Suppressor macrophage treated with lipopolysaccharide for 1 hour (primary cell): ENCODE results near the gene UBTF.
A peak's percentile ranks its signal among the peaks of the same experiment; 100 is the strongest.
"Not testable (repeated sequence)": the region's sequence is repeated elsewhere in the genome, so short reads cannot be mapped to it uniquely, and the experiment has no call there.

ENCODE experiments used
- DNase-seq, 3 donors: peaks; one replicate each; pipeline ENCODE4 v3.0.0-alpha.2; 2020 to 2022

Gene UBTF

GRCh38 chr17:44241106-44241624 is 21.7 kb upstream of the UBTF start:
- DNase-seq, result peak; percentile 67 to 75 (median 72)

- DNase-seq, result not testable (repeated sequence)
Measured at GRCh38 chr17:44237886-44238285, 18.4 kb upstream of the UBTF start.

- no peak for DNase-seq
Measured at GRCh38 chr17:44236444-44236991, 17.0 kb upstream of the UBTF start.

DNA sequence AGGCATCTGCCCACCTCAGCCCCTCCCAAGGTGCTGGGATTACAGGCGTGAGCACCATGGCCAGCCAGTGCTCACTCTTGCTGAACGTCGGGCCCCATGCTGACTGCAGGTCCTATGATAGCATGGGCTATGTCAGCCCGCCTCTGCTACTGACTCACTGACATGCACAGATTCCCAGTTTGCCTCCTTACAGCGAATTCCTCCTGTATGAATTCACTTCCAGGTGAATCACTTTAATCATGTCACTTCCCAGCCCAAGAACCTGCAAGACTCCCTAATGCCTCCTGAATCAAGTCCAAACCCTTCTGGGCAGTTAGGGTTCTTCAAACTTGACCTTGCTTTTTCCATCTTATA is 16.1 kb upstream of the UBTF start:
- no peak for DNase-seq

DNA sequence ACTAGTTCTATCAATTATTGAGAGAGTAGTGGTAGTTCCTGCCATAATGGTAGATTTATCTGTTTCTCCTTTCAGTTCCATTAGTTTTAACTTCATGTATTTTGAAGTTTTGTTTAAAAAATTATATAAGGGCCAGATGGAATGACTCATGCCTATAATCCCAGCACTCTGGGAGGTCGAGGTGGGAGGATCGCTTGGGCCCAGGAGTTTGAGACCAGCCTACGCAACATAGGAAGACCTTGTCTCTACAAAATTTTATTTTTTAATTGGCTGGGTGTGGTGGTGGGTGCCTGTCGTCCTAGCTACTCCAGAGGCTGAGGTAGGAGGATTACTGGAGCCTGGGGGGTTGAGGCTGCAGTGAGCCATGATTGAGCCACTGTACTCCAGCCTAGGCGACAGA is 14.1 kb upstream of the UBTF start:
- DNase-seq, result no peak

DNA sequence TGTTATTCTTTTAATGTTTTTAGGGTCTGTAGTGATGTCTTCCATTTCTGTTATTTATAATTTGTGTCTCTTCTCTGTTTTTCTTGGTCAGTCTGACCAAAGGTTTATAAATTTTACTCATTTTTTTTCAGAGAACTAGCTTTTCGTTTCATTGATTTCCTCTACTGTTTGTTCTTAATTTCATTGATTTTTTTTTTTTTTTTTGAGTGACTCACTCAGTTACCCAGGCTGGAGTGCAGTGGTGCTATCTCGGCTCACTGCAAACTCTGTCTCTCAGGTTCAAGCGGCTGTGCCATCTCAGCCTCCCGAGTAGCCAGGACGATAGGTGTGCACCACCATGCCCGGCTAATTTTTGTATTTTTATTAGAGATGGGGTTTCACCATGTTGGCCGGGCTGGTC is 12.6 kb upstream of the UBTF start:
- DNase-seq, result no peak

DNA sequence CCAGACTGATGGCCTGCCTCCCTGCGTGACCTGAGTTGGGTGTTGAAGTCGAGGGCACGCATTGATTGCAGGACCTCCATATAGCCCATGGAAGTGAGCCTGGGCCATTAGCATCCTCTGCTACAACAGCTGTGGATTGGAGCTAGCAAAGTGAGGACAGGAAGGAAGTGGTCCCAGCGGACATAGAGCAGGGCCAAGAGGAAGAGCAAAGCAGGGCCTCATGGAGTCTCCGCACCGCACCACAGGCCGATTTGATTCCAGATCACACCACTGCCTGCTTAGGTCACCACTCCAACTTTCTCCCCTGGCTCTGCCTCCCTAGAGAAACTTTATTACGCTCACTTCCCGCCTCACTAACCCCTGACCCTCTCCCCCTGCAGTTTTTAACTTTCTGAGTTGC is 10.7 kb upstream of the UBTF start:
- no peak for DNase-seq

- no peak for DNase-seq
Measured at GRCh38 chr17:44229090-44229489, 9.6 kb upstream of the UBTF start.

GRCh38 chr17:44223541-44224071 is 4.1 kb upstream of the UBTF start:
- no peak for DNase-seq

GRCh38 chr17:44222112-44222869 is 2.8 kb upstream of the UBTF start:
- peak; percentile 49 to 71 (median 53) for DNase-seq

- DNase-seq, result no peak
Measured at GRCh38 chr17:44221862-44222111, 2.3 kb upstream of the UBTF start.

DNA sequence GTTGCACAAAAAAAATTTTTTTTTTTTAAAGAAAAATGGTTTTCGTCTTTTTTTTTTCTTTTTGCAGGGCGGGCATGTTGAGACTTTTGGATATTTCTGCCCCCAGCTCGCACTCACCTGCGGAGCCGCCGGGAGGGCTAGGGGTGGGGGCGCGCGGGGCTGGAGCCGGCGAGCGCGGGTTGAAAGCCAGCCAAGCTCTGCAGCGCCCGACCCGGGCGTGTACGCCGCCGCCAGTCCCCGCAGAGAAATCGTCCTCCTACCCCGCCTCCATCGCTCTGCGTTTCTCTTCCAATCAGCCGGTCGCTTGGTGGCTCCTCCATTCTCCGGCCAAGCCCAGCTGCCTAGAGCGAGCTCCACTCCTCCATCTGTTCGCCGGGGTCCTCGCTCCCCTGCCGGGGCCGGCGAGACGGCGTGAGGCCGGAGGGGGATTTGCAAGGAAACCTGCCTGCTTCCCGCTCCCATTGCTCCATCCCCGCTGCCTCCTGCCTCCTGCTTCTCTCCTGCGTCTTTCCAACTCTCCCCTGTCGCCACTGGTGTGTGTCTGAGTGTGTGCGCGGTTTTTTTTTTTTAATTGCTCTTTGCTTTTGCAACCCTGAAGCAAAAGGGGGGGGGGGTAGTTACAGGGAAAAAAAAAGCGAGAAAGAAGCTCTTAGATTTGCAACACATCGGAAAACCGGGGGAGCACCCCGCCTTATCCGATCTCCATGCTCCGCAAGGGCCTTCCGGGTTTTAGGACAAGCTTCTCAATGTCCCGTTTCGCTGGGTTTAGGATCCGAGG is 1.8 kb upstream of the UBTF start:
- peak; percentile 69 to 79 (median 73) for DNase-seq

GRCh38 chr17:44220213-44221083 is 973 bp upstream of the UBTF start:
- DNase-seq, result peak; percentile 49 to 84 (median 65)

DNA sequence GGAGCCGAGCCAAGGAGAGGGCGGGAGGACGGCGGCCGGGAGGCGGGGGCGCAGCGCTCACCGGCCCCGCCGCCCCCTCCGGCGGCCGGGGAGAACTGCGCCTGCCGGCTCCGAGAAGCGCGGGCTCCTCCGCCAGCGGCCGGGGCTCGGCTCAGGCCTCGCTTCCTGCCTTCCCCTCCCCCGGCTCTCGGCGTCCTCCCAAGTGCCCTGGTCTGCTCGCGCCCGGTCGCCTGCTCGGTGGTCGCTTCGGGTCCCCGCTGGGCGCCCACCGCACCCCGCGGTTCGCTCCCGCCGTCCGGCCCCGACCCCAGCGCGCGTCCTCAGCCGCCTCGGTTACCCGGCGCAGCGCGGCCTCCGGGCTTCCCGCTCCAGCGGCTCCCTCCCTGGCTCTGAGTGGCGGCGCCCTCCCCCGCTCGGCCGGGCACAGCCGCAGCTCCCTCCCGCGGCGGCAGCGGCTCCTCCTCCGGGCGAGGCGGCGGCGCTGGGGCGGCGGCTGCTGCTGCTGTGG is 313 bp downstream of the UBTF start:
- peak; percentile 83 to 94 (median 89) for DNase-seq

DNA sequence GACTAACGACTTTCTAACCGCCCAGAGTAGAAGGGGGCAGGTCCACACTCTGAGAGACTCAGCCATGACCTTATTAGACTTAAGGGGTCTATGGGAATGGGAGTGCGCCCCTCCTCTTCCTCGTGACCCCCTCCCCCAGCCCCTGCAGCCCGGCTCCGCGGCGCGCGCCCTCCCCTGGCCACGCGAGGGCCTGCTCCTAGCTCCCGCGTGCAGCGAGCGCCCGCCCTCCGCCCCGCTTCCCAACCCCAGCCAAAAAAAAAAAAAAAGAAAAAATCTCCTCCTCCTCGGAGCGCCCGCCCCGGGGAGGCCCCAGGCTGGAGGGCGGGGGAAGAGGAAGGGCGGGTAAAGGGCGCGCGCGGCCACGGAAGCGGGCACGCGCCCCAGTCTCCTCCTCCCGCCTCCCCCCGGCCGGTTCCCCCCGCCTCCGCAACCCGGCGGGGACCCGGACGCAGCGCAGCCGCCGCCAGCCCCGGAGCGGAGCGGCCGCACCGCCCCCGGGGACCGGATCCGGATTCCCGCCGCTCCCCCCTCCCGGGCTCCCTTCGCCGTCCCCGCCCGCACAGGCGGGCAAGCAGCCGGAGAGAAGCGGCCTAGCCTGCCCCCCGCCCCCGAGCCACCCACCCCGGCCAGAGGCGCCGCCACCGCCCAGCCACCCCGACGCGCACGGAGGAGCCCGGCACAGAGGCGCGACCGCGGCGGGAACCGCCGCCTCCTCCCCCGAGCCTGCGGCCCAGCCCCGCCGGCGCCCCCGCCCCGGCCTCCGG is 949 bp downstream of the UBTF start:
- peak; percentile 93 to 98 (median 97) for DNase-seq

DNA sequence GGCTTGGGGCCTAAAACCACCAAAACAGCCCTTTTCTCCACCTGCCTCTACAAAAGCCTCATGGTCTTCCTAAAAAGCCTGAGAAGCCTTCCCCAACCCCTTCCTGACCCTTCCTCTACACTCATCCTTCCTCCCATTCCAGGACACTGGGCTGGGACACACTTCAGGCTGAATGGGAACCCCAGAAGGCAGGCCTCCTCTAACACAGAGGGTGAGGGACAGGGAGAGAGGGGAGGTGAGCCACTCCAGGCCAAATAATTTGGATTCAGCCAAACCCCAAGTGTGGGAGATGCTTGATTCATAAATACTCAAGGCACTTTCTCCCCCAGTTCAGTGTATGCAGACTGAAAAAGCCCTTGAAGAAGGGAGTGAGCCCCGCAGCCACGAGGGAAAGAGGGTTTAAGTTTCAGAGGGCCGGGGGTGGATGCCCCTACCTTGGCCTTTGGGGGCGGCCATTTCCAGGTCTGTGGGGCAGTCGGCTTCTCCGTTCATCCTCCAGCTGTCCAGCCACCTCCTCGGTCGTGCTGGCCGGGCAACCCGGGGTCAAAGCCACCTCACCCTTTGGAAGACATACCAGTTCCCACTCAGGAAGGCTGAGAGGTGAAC is 1.6 kb downstream of the UBTF start:
- DNase-seq, result no peak

DNA sequence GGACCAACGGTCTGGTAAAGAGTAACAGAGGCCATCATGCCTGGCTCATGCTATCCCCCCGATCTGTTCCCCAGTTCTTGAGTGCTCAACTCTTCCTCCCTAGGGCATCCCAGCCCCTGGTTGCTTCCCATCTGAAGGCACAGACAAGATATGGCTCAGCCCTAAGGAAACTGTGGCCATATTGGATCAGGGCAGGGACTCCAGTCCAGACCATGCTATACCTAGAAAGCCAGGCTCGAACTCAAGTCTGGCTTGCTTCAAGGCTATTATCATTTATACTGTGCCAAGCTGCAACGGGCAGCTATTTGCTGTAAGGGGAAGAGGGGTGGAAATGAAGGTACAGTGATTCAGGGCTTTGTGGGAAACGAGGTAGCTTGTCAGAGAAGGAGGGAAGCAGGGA is 2.8 kb downstream of the UBTF start:
- DNase-seq, result no peak

- DNase-seq, result no peak
Measured at GRCh38 chr17:44216173-44216572, 3.3 kb downstream of the UBTF start.

GRCh38 chr17:44214896-44215295 is 4.6 kb downstream of the UBTF start:
- DNase-seq, result no peak

DNA sequence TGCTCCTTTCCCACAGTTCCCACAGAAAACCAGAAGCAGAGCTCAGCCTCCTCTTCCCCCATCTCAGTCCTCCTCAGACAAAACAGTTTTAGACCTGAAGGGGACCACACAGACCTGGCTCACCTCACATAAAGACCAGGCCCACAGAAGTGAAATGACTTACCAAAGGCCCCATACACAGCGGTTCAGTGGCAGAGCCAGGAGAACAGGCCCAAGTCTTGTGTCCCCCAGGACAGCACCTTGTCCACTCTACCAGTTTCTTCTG is 5.3 kb downstream of the UBTF start:
- no peak for DNase-seq

DNA sequence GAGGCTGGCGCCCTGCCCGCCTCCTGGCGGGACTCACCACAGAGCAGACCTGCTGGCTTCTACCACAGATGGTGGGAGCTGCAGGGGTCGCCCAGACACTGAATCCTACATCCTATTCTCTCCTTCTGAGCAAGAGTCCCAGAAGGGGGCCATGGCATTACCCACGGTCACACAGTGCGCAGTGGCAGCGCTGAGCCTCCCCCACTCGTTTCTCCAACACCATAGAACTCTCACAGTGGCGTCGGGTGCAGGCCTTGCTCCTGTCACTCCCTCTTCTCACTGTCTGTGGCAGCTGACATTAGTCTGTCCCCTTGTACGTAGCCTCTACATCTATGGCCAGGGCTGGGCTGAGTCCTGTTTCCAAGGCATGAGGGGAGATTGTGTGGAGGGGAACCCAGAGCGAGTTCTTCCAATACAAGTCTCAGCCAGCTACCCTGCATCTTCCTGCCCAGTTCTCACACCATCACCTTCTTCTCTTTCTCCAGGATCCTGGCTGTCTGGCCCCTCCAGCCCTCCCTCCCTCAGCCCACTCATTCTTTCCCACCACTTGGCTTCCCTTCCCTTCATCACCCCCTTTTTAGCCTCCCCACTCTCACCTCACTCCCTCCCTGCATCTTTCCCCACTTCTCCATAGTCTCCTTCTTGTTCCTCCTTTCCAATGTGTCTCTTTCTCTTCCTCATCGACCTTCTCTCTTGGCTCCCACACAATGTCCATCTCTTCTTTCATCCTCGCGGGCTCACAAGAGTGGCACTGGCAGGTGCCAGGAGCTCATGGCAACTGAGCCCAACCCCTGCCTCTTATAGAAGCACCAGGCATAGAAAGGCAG is 5.9 kb downstream of the UBTF start:
- DNase-seq, result no peak
